ENCODE data around the gene ZNF185.

The ZNF185 gene

GRCh38 chrX:152932144-152932543, 34.3 kb downstream of the ZNF185 start:
- no peak overlapping the region for H3K4me3 ChIP-seq (ENCODE audit: low read depth, low read length)
- no peak for DNase-seq (ENCODE audit: low read depth)
- no peak for TF ChIP-seq CTCF (conservative IDR thresholded peaks at IDR 0.05; ENCODE audit: low read depth, low read length)

- DNase-seq (ENCODE audit: low read depth): no peak
- no peak for TF ChIP-seq CTCF (conservative IDR thresholded peaks at IDR 0.05; ENCODE audit: low read depth, low read length)
- no peak overlapping the region for H3K4me3 ChIP-seq (ENCODE audit: low read depth, low read length)
Measured at GRCh38 chrX:152932598-152933175, 34.8 kb downstream of the ZNF185 start.

- no peak overlapping the region for H3K4me3 ChIP-seq (ENCODE audit: low read depth, low read length)
- no peak for DNase-seq (ENCODE audit: low read depth)
- TF ChIP-seq CTCF (conservative IDR thresholded peaks at IDR 0.05; ENCODE audit: low read depth, low read length): no peak
Measured at GRCh38 chrX:152936306-152936705, 38.4 kb downstream of the ZNF185 start.

GRCh38 chrX:152937236-152937635, 39.4 kb downstream of the ZNF185 start:
- no peak for TF ChIP-seq CTCF (conservative IDR thresholded peaks at IDR 0.05; ENCODE audit: low read depth, low read length)
- H3K4me3 ChIP-seq (ENCODE audit: low read depth, low read length): no peak overlapping the region
- no peak for DNase-seq (ENCODE audit: low read depth)

- peak; percentile 93 for DNase-seq (ENCODE audit: low read depth)
Measured at GRCh38 chrX:152941328-152942076, 43.6 kb downstream of the ZNF185 start.

GRCh38 chrX:152942077-152942442, 44.2 kb downstream of the ZNF185 start:
- H3K4me3 ChIP-seq (ENCODE audit: low read depth, low read length): peak overlapping the region; percentile 70
- no peak for DNase-seq (ENCODE audit: low read depth)
- no peak for TF ChIP-seq CTCF (conservative IDR thresholded peaks at IDR 0.05; ENCODE audit: low read depth, low read length)

More at GRCh38 chrX:152941328-152942076, 43.6 kb downstream of the ZNF185 start:
- H3K4me3 ChIP-seq (ENCODE audit: low read depth, low read length): peak overlapping the region; percentile 70
- peak; percentile 73 for TF ChIP-seq CTCF (conservative IDR thresholded peaks at IDR 0.05; ENCODE audit: low read depth, low read length)

- DNase-seq (ENCODE audit: low read depth): no peak
- no peak overlapping the region for H3K4me3 ChIP-seq (ENCODE audit: low read depth, low read length)
- no peak for TF ChIP-seq CTCF (conservative IDR thresholded peaks at IDR 0.05; ENCODE audit: low read depth, low read length)
Measured at GRCh38 chrX:152943826-152944225, 46.0 kb downstream of the ZNF185 start.

Data from choroid plexus epithelial cell (primary cell).